ENCODE data around the gene EHD1.

GRCh38 chr11:64810891-64811272, 67.5 kb downstream of the EHD1 start:
- TF ChIP-seq EZH2 (IDR thresholded peaks at IDR 0.05) (no peak), CTCF (IDR thresholded peaks at IDR 0.05) (no peak), EZH2phosphoT487 (IDR thresholded peaks at IDR 0.05) (no peak)

Measured in neural progenitor cell (in vitro differentiated cells).